ENCODE results near the gene CSNK2B.

The CSNK2B gene

DNA sequence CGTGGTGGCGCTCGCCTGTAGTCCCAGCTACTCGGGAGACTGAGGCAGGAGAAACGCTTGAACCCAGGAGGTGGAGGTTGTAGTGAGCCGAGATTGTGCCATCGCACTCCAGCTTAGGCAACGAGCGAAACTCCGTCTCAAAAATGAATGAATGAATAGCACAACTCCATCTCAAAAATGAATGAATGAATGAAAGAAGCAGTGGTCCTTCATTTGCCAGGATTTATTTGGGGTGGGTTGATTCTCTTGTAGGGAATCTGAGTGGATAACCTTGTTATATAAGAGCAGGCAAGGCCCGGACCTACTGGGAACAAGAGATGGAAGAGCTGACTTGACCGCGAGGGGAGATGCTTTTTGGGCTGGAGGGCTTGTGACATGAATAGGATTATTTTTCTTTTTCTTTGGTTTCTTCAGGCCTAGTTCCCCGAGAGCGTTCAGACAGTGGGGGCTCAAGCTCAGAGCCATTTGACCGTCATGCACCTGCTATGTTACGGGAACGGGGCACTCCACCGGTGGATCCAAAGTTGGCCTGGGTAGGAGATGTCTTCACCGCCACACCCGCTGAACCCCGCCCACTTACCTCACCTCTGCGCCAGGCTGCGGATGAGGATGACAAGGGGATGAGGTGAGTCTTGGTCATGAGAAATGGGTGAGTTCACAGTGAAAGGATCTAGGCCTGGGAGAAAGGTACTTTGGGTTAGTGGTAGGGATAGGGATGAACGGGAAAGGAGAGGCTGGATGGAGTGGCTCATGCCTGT is 35.5 kb upstream of the CSNK2B start:
- ChIA-PET CTCF (interaction anchor here (1.4 kb wide), 1 partner anchor 8 kb away, joined by 3 read pairs; no protein-coding TSS in a partner anchor), POLR2A (interaction anchor here (1.5 kb wide), 1 partner anchor 9 kb away, joined by 6 read pairs; no protein-coding TSS in a partner anchor)
- no peak for DNase-seq (ENCODE audit: extremely low spot score)
- TF ChIP-seq, protein P1, sequence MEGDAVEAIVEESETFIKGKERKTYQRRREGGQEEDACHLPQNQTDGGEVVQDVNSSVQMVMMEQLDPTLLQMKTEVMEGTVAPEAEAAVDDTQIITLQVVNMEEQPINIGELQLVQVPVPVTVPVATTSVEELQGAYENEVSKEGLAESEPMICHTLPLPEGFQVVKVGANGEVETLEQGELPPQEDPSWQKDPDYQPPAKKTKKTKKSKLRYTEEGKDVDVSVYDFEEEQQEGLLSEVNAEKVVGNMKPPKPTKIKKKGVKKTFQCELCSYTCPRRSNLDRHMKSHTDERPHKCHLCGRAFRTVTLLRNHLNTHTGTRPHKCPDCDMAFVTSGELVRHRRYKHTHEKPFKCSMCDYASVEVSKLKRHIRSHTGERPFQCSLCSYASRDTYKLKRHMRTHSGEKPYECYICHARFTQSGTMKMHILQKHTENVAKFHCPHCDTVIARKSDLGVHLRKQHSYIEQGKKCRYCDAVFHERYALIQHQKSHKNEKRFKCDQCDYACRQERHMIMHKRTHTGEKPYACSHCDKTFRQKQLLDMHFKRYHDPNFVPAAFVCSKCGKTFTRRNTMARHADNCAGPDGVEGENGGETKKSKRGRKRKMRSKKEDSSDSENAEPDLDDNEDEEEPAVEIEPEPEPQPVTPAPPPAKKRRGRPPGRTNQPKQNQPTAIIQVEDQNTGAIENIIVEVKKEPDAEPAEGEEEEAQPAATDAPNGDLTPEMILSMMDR (IDR thresholded peaks at IDR 0.05; ENCODE audit: control extremely low read depth, extremely low read depth, low read depth, missing control alignments), result no peak

- TF ChIP-seq, protein P1 (IDR thresholded peaks at IDR 0.05; ENCODE audit: control extremely low read depth, extremely low read depth, low read depth, missing control alignments), result no peak
- ChIA-PET CTCF (no interaction called here), POLR2A (no interaction called here)
- DNase-seq (ENCODE audit: extremely low spot score), result no peak
These were observed 34.7 kb upstream of the CSNK2B start for GRCh38 chr6:31631209-31631608.

GRCh38 chr6:31631681-31632278 is 34.1 kb upstream of the CSNK2B start:
- TF ChIP-seq, protein P1 (IDR thresholded peaks at IDR 0.05; ENCODE audit: control extremely low read depth, extremely low read depth, low read depth, missing control alignments), result no peak
- CTCF ChIA-PET, result no interaction called here
- no peak for DNase-seq (ENCODE audit: extremely low spot score)
- POLR2A ChIA-PET, result no interaction called here

DNA sequence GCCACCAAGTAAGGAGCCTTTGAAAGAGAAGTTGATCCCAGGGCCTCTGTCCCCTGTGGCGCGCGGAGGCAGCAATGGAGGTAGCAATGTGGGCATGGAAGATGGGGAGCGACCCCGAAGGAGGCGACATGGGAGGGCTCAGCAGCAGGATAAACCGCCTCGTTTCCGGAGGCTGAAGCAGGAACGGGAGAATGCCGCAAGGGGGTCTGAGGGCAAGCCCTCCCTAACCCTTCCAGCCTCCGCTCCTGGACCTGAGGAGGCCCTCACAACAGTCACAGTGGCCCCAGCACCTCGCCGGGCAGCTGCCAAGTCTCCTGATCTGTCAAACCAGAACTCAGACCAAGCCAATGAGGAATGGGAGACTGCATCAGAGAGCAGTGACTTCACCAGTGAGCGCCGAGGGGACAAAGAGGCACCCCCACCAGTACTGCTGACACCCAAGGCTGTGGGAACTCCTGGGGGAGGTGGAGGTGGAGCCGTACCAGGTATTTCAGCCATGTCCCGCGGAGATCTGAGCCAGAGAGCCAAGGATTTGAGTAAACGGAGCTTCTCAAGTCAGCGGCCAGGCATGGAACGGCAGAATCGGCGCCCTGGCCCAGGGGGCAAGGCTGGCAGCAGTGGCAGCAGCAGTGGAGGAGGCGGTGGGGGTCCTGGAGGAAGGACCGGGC is 33.5 kb upstream of the CSNK2B start:
- TF ChIP-seq, protein P1 (IDR thresholded peaks at IDR 0.05; ENCODE audit: control extremely low read depth, extremely low read depth, low read depth, missing control alignments), result no peak
- DNase-seq (ENCODE audit: extremely low spot score), result no peak
- CTCF ChIA-PET, result no interaction called here
- POLR2A ChIA-PET, result no interaction called here

DNA sequence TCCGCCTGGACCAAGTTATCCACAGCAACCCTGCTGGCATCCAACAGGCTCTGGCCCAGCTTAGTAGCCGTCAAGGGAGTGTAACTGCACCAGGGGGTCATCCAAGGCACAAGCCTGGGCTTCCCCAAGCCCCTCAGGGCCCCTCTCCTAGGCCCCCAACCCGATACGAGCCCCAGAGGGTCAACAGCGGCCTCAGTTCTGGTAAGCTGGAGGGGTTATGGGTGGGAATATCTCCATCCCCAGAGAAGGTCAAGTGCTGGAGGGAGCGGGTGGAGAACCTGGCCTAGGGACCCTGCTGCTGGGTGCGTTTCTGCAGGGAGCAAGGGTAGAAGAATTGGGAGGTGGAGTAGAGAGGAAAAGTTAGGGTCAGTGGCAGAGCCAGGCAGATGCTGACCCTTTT is 32.4 kb upstream of the CSNK2B start:
- DNase-seq (ENCODE audit: extremely low spot score), result no peak
- POLR2A ChIA-PET, result interaction anchor here (1.1 to 1.2 kb wide), 2 partner anchors 10 to 13 kb away, joined by 6 to 8 read pairs; partner anchors contain the start of gene PRRC2A
- CTCF ChIA-PET, result interaction anchor here (1.5 to 2.4 kb wide), 3 partner anchors 10 to 12 kb away, joined by 5 to 7 read pairs (median 6); no protein-coding TSS in a partner anchor
- TF ChIP-seq, protein P1 (IDR thresholded peaks at IDR 0.05; ENCODE audit: control extremely low read depth, extremely low read depth, low read depth, missing control alignments), result no peak

DNA sequence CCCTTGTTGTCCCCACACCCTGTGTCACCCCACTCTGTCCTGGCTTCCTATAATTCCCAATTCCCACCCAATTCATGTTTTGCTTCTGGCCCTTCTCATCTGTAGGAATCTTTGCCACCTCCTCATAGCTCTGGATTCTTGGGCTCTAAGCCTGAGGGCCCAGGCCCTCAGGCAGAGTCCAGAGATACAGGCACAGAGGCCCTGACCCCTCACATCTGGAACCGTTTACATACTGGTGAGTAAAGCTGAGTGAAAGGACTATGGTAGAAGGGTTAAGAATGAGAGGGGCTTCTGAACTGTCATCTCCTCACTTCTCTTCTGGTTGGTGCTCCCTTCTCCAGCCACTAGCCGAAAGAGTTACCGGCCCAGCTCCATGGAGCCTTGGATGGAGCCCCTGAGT is 31.7 kb upstream of the CSNK2B start:
- TF ChIP-seq, protein P1 (IDR thresholded peaks at IDR 0.05; ENCODE audit: control extremely low read depth, extremely low read depth, low read depth, missing control alignments), result no peak
- CTCF ChIA-PET, result interaction anchor here (1.0 to 2.4 kb wide), 5 partner anchors 9 to 83 kb away, joined by 3 to 7 read pairs (median 5); no protein-coding TSS in a partner anchor
- DNase-seq (ENCODE audit: extremely low spot score), result no peak
- POLR2A ChIA-PET, result interaction anchor here (1.1 to 1.2 kb wide), 2 partner anchors 10 to 14 kb away, joined by 6 to 8 read pairs; partner anchors contain the start of gene PRRC2A

All from GM10248 (cell line).